ENCODE data around the gene RAB36.

RAB36 gene

DNA sequence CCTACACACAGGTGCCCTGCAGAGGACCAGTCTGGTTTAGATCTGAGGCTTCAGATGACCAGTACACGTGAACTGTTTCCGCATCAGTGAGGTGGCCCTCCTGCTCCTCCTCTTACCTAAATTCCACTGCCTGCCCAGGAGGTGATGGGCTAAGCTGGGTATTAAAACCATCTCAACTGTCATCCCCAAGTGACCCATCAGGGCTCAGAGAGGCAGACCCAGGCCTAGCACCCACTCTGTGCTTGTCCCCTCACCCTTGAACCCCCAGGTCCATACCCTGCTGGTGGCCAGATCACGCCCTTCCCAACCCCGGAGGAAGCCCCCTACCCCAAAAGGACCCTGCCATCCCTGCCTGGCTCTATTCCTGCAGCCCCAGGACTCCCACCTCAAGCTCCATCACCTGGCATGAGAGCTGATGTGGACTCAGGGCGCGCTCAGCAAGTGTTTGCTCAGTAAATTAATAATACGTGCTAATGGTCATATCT lies 24.8 kb upstream of the RAB36 start:
- in situ Hi-C loops (cut with HindIII; ENCODE audit: low sequenced_read_pairs), result no loop called here
- TF ChIP-seq, protein P1, sequence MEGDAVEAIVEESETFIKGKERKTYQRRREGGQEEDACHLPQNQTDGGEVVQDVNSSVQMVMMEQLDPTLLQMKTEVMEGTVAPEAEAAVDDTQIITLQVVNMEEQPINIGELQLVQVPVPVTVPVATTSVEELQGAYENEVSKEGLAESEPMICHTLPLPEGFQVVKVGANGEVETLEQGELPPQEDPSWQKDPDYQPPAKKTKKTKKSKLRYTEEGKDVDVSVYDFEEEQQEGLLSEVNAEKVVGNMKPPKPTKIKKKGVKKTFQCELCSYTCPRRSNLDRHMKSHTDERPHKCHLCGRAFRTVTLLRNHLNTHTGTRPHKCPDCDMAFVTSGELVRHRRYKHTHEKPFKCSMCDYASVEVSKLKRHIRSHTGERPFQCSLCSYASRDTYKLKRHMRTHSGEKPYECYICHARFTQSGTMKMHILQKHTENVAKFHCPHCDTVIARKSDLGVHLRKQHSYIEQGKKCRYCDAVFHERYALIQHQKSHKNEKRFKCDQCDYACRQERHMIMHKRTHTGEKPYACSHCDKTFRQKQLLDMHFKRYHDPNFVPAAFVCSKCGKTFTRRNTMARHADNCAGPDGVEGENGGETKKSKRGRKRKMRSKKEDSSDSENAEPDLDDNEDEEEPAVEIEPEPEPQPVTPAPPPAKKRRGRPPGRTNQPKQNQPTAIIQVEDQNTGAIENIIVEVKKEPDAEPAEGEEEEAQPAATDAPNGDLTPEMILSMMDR (IDR thresholded peaks at IDR 0.05; ENCODE audit: low read depth, low read length, missing control alignments), result no peak
- no peak for DNase-seq (ENCODE audit: low read depth)
- no peak overlapping the region for H3K4me3 ChIP-seq (ENCODE audit: low read depth, low read length)

DNA sequence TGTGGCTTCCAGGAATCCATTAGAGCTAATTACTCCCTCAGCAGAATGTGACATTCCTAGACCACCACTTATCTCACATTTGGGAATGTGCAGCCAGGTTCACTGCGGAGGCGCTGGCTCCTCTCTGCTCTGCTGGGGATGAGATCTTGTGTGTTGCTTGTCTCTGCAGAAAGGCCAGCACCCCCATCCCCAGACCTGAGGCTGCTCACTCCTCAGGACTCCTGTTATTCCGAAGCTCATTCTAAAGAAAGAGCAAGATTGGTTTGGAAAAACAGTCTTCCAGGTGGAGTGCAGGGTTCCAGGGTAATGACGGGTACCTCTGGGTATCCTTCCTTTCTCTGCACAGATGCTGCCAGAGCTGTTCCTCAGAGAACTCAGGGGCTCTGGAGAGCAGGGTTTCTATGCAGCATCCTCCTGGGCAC lies 24.3 kb upstream of the RAB36 start:
- DNase-seq (ENCODE audit: low read depth), result no peak
- H3K4me3 ChIP-seq (ENCODE audit: low read depth, low read length), result no peak overlapping the region
- TF ChIP-seq, protein P1 (IDR thresholded peaks at IDR 0.05; ENCODE audit: low read depth, low read length, missing control alignments), result no peak
- in situ Hi-C loops (cut with HindIII; ENCODE audit: low sequenced_read_pairs), result no loop called here

DNA sequence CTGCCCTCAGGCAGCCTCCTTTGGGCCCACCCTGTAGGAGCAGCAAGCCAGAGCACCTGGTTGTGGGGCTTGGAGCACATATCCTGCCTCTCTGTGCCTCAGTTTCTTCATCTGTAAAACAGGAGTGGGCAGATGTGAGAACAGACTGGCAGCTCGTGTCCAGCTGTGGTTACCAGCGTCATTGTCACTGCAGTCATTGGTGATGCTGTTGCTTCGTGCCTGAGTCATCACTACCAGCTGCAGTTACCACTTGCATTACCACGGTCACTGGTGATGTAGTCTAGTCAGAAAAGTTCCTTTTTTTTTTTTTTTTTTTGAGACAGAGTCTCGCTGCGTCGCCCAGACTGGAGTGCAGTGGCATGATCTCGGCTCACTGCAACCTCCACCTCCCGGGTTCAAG lies 23.9 kb upstream of the RAB36 start:
- no peak overlapping the region for H3K4me3 ChIP-seq (ENCODE audit: low read depth, low read length)
- DNase-seq (ENCODE audit: low read depth), result no peak
- TF ChIP-seq, protein P1 (IDR thresholded peaks at IDR 0.05; ENCODE audit: low read depth, low read length, missing control alignments), result no peak
- in situ Hi-C loops (cut with HindIII; ENCODE audit: low sequenced_read_pairs), result no loop called here

DNA sequence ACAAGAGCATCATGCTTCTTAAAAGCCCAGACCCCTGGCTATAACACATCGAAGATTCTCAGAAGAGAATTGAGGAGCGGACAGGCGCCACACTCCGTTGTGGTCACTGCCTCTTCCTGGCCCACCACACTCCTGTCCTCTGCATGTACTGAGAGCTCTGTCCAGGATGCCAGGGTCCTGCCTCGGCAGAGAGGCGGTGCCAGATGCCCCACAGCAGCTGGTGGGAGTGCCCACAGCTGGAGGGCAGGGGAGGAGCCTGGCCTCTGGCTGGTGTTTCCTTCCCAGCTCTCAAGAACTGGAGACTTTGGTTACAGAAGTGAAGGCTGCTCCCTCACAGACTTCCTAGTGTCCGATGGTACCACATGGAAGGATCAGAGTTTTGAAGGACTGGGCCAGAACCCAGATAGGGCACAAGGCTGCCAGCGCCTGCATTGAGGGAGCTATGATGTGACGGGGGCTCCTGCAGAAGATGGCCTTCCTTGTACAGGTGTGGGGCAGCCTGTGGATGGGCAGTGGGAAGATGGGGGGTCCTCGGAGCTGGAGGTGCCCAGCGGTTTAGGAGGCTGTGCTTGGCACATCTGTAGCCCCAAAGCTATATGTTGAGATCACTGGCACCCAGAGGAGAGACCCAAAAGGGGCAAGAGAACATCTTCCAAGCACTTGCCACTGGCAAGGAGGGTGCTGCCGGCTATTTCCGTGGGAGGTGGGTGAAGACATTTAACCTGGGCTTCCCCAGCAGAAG lies 22.9 kb upstream of the RAB36 start:
- TF ChIP-seq, protein P1 (IDR thresholded peaks at IDR 0.05; ENCODE audit: low read depth, low read length, missing control alignments), result no peak
- in situ Hi-C loops (cut with HindIII; ENCODE audit: low sequenced_read_pairs), result no loop called here
- no peak overlapping the region for H3K4me3 ChIP-seq (ENCODE audit: low read depth, low read length)
- DNase-seq (ENCODE audit: low read depth), result no peak

DNA sequence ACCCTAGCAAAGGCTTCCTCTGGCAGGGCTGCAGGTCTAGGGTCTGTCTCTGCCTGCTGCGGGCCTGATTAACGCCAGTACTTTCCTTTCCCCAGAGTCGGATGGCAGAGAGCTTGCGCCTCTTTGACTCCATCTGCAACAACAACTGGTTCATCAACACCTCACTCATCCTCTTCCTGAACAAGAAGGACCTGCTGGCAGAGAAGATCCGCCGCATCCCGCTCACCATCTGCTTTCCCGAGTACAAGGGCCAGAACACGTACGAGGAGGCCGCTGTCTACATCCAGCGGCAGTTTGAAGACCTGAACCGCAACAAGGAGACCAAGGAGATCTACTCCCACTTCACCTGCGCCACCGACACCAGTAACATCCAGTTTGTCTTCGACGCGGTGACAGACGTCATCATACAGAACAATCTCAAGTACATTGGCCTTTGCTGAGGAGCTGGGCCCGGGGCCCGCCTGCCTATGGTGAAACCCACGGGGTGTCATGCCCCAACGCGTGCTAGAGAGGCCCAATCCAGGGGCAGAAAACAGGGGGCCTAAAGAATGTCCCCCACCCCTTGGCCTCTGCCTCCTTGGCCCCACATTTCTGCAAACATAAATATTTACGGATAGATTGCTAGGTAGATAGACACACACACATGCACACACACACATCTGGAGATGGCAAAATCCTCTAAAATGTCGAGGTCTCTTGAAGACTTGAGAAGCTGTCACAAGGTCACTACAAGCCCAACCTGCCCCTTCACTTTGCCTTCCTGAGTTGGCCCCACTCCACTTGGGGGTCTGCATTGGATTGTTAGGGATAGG lies 22.1 kb upstream of the RAB36 start:
- TF ChIP-seq, protein P1 (IDR thresholded peaks at IDR 0.05; ENCODE audit: low read depth, low read length, missing control alignments), result no peak
- H3K4me3 ChIP-seq (ENCODE audit: low read depth, low read length), result no peak overlapping the region
- DNase-seq (ENCODE audit: low read depth), result no peak
- in situ Hi-C loops (cut with HindIII; ENCODE audit: low sequenced_read_pairs), result no loop called here

DNA sequence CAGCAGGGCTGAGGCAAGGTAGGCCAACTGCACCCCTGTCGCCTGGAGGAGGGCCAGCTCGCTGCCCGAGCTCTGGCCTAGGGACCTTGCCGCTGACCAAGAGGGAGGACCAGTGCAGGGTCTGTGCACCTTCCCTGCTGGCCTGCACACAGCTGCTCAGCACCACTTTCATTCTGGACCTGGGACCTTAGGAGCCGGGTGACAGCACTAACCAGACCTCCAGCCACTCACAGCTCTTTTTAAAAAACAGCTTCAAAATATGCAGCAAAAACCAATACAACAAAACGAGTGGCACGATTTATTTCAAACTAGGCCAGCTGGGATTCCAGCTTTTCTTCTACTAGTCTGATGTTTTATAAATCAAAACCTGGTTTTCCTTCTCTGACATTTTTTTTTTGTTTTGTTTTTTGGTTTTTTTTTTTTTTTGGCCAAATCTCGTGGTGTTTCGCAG lies 21.4 kb upstream of the RAB36 start:
- H3K4me3 ChIP-seq (ENCODE audit: low read depth, low read length), result no peak overlapping the region
- TF ChIP-seq, protein P1 (IDR thresholded peaks at IDR 0.05; ENCODE audit: low read depth, low read length, missing control alignments), result no peak
- in situ Hi-C loops (cut with HindIII; ENCODE audit: low sequenced_read_pairs), result no loop called here
- DNase-seq (ENCODE audit: low read depth), result no peak
